Cardiac fibroblast (primary cell): ENCODE measurements around the gene MYT1.

Experiments used
- DNase-seq, 2 donors: peaks; one replicate each; pipeline versions ENCODE4 v3.0.0 to v3.0.0-alpha.2; 2010; ENCODE audit warnings: low read depth in 2 of 2
- H3K4me3 ChIP-seq, 2 donors: replicated peaks in 1 of 2; 1 replicate in 1 of 2; 2 replicates in 1 of 2; pipeline ENCODE4 v1.5.1; 2011; ENCODE audit warnings: low read depth in 2 of 2, low read length in 2 of 2, mild to moderate bottlenecking in 2 of 2, moderate library complexity in 1 of 2
- CTCF ChIP-seq: IDR thresholded peaks from one replicate; pipeline ENCODE4 v1.5.1; 2011; ENCODE audit warnings: low read depth, mild to moderate bottlenecking, low read length, inconsistent platforms

The MYT1 gene

DNA sequence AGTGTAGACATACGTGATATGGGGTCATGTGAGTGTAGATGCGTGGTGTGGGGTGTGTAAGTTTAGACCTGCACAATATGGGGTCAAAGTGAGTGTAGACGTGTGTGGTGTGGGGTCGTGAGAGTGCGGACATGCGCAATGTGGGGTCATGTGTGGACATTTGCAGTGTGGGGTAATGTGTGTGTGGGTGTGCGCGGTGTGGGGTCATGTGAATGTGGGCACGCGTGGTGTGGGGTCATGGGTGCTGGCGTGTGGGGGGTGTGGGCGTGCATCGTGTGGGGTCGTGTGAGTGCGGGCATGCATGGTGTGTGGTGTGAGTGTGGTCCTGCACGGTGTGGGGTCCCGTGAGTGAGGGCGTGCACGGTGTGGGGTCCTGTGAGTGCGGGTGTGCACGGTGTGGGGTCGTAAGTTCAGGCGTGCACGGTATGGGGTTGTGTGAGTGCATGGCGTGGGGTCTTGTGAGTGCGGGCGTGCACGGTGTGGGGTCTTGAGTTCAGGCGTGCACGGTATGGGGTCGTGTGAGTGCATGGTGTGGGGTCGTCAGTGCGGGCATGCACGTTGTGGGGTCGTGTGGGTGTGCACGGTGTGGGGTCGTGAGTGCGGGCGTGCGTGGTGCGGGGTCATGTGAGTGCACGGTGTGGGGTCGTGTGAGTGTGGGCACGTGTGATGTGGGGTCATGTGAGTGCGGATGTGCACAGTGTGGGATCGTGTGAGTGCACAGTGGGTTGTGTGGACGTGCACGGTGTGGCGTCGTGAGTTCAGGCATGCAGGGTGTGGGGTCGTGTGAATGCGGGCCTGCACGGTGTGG lies 105.6 kb downstream of the MYT1 start:
- H3K4me3 ChIP-seq: no peak overlapping the region
- DNase-seq: no peak
- TF ChIP-seq CTCF: no peak

DNA sequence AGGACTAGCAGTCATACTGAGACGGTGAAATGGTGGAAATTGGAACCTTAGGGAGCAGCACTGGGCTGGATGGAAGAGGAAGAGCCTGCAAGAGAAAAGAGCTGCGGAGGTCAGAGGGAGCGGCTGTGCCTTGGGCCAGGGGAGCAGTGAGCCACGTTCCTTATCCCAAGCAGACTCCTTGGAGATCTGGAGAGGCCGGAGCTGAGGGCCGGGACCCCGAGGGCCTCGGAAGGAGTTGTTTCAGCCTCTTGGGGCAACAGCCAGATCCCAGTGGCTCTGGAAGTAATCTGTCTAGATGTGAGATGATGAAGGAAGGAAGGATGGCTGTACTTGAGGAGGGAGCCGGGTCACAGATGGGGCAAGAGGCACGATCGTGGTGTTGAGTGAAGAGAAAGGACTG lies 107.4 kb downstream of the MYT1 start:
- no peak for DNase-seq
- no peak overlapping the region for H3K4me3 ChIP-seq
- TF ChIP-seq CTCF: no peak

DNA sequence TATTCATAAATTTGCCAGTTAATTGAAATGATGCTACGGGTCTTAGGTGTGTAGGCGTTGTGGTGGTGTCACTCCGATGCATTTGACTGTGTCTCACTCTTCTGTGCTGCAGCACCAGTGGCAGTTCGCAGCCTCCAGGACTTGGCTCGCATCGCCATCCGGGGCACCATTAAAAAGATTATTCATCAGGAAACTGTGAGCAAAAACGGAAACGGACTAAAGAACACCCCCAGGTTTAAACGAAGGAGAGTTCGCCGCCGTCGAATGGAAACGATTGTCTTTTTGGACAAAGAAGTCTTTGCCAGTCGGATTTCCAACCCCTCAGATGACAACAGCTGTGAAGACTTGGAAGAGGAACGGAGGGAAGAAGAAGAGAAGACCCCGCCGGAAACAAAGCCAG lies 108.9 kb downstream of the MYT1 start:
- DNase-seq: no peak
- no peak overlapping the region for H3K4me3 ChIP-seq
- TF ChIP-seq CTCF: no peak

- no peak overlapping the region for H3K4me3 ChIP-seq
- no peak for TF ChIP-seq CTCF
- DNase-seq: no peak
Observed at GRCh38 chr20:64276817-64277216, 112.6 kb downstream of the MYT1 start.

DNA sequence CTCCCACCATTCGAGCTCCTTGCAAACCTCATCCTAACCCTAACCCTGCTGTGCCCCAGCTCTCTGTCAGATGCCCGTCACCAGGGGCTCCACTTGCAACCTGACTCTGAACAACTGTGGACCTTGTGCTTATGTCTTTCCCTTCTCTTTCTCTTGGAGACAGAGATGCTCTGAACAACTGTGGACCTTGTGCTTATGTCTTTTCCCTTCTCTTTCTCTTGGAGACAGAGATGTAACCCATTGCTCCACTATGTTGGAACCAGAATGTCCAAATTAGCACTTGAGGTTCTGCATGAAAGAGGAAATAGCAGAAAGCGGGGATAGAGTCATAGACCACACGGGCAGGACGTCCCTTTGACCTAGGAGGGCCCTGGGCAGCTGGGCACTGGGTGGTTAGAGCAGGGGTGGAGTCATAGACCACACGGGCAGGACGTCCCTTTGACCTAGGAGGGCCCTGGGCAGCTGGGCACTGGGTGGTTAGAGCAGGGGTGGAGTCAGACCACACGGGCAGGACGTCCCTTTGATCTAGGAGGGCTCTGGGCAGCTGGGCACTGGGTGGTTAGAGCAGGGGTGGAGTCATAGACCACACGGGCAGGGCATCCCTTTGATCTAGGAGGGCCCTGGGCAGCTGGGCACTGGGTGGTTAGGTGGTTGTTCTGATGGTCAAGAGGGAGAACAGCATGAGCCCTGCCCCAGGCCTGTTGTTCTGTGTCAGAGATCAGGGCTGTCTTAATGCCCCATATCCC lies 113.5 kb downstream of the MYT1 start:
- DNase-seq: no peak
- H3K4me3 ChIP-seq: no peak overlapping the region
- TF ChIP-seq CTCF: no peak

GRCh38 chr20:64278317-64278681 lies 114.0 kb downstream of the MYT1 start:
- no peak for TF ChIP-seq CTCF
- DNase-seq: no peak
- no peak overlapping the region for H3K4me3 ChIP-seq
